GM21381 (cell line): ENCODE results near the gene CLIC1.

ENCODE experiments used
- ATAC-seq: cut with Tn5 transposase; IDR thresholded peaks from one replicate; pipeline ENCODE4 v1.9.1; 2021; ENCODE audit warnings: mild to moderate bottlenecking, moderate library complexity; ENCODE audit not compliant: unreplicated experiment

Gene CLIC1

DNA sequence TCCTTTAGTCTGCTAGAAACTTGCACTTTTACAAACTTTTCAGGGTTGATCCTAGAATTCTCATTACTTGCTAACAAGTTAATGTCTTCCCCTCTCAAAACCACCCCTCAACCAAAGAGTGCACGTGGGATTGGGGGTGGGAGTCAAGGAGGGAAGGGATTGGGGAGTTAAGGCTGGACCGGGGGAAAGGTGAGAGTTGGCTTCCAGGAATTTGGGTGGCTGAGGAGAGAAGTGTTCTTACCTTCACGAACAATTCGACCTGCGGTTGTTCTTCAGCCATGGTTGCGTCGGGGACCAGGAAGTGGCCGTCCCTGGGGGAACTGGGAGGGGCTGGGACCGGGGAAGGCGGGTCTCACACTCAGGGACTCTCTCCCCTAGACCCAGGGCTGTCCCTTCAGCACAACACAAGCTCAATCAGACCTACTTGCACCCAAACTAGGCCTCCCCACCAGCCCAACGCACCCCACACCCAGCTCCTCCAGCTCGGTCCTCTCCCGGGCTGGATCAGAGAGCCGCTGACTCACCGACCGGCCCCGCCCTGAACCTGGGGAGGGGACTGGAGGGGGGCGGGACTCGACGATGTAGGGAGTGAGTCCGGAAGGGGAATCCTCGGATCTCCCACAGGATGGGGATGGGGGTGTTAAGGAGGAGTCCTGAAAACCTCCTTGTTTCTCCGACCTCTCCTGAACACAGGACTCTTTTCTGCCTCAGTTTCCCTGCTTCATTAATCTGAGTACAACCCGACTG is at the start of gene CLIC1:
Gene CLIC1 (minus strand): TSS at position 510 of the 747 bp plus-strand sequence. CDS start 230 bp downstream, at position 280.
- no peak for ATAC-seq

DNA sequence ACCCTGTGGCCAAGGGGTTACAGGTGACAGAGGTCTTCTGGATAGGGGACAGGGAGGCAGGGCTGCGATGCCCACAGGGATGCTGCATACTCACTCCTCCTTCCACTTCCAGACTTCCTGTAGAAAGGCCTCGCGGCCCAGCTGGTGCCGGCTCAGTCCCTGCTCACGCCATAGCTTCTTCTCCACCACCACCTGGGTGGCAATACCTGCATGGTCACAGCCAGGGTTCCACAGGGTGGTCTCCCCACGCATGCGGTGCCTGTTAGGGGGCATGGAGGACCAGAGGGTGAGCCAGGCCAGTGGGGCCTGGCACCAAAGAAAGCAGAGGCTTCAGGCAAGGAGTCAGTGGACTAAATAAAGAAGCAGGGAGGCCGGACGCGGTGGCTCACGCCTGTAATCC is 49.1 kb upstream of the CLIC1 start:
- no peak for ATAC-seq

DNA sequence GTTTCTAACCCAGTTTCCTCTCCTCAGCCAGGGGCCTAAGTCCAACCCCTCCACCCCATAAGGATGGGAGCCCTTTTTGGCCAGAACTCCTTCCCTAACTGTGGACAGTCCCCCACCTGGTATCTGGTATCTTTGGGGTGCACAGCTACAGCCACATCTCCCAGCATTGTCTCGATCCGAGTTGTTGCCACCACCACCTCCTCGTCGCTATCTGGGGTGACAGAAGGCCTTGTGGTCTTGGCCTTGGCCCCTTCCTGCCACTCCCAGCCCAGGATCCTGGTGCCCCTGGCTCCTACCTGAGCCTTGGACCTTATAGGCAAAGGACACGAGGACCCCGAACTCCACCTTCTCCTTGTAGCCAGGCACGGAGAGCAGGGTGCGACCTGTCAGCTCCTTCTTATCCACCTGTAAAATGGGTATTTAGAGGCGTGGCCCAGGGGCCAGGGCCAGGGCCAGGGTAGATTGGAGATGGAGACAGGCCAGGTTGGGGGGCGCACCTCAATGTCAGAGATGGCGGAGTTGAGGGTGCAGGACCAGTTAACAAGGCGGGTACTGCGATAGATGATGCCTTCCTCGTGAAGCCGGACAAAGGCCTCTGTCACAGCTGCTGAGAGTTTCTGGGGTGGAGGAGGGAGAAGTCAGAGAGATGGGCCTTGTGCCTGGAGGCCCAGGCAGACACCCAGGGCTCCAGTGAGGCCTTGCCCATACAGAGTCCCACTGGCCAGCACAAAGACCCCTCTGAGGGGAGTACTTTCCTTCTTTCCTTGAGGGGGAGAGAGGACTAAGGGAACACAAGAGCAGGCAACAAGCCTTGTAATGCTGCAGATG is 48.0 kb upstream of the CLIC1 start:
- no peak for ATAC-seq

DNA sequence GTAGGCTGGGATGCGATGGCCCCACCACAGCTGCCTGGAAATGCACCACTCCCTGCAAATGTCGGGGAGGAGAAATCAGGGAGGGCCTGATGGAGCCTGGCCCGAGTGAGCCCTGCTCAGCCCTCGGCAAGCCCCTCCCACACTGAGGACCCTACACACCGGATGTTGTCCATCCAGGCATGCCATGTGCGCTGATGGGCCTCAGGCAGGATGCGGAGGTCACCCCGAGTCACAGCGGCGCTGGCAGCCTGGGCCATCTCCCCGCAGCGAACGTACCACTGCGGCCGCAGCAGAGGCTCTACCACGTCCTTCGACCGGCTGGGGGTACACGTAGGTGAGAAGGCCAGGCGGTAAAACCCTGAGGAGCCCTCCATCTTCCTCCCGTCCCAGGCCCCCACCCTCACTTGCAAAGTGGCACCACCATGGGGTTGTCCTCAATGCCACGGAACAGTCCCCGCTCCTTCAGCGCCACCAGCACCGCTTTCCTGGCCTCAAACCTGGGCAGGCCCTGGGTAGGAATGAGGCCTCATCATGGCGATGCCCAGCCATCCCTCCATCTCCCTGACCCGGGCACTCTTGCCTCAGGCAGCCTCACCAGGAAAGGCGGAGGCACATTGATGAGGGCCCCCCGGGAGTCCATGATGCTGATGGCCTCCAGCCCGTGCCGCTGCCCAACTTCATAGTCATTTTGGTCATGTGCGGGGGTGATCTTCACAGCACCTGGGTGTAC is 46.0 kb upstream of the CLIC1 start:
- no peak for ATAC-seq

DNA sequence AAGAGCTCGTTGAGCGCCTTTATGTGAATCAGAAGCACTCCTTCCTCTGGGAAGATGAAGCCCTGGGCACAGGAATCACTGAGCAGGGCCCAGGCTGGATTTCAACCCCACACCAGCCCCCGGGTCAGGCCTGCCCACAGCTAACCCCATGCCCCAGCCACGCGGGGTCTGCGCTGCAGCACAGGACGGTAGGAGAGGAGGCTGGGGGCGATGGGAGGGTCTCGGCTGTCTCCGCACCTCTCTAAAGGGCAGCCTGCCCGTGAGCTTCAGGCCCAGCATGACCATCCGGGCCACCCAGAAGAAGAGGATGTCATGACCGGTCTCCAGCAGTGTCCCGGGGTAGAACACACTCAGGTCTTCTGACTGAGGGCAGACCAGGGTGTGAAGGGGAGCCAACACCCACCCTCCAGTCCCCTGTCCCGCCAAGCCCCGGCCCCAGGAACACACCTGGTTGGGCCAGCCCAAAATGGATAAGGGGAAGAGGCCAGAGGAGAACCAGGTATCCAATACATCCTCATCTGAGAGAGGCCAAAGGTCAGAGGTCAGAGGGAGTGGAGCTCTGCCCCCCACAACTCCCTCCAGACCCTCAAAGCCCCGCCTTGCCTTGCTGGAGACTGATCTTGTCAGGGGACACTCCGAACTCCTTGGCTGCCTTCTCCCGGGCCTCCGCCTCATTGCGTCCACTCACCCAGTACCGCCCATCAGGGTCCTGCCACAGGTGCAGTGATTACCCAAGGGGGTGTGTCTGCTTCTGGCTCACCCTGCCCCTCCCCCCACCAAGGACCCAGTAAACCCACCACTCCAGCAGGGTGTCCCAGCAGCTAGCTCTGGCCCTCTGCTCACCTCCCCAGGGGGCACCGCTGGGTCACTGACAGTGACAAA is 45.2 kb upstream of the CLIC1 start:
- ATAC-seq, result no peak

DNA sequence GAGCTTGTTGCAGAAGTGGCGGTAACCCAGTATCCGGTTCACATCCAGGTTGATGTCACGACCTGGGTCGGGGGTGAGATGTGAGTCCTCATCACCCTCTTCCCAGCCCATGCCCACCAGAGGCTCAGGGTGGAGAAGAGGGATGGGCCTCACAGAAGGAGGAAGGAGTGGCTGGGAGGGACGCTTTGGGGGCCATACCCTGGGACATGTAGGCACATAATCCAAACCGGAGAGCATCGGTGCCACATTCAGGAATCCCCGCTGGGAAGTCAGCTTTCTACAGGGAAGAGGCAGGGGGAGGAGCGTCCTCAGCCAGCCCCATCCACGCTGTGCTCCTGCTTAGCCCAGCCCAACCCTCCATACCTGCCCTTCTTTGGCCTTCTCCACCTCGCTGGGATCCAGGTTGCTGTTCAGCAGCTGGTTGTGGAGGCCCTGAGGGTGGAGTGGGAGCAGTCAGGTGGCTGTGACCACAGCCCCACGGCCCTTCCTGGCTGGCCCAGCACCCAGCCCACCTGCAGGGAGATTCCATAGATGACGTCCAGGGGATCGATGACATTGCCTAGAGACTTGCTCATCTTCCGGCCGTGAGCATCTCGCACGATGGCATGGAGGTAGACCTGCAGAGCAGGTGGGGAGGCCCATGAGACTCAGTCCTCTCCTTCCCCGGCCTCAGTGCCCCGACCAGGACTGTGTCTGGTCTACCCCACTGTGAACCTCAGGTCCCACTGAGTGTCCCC is 44.3 kb upstream of the CLIC1 start:
- no peak for ATAC-seq

DNA sequence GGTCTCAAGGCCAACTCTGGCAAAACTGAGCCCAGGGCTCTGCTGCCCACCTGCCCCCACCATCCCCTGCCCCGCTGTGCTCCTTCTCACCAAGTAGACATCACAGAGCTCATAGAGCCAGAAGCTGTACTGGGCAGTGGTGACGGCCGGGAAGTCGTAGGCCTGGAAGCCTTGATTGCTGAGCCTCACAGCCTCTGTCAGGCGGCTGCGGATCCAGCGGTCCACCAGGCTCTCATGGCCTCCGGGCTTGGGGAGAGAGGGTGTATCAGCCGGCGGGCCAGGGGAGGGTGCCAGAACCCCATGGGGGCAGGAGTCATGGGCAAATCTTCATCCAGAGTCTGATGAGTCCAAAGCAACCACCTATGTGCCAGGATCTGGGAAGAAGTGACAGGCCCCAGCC is 43.6 kb upstream of the CLIC1 start:
- ATAC-seq, result no peak

DNA sequence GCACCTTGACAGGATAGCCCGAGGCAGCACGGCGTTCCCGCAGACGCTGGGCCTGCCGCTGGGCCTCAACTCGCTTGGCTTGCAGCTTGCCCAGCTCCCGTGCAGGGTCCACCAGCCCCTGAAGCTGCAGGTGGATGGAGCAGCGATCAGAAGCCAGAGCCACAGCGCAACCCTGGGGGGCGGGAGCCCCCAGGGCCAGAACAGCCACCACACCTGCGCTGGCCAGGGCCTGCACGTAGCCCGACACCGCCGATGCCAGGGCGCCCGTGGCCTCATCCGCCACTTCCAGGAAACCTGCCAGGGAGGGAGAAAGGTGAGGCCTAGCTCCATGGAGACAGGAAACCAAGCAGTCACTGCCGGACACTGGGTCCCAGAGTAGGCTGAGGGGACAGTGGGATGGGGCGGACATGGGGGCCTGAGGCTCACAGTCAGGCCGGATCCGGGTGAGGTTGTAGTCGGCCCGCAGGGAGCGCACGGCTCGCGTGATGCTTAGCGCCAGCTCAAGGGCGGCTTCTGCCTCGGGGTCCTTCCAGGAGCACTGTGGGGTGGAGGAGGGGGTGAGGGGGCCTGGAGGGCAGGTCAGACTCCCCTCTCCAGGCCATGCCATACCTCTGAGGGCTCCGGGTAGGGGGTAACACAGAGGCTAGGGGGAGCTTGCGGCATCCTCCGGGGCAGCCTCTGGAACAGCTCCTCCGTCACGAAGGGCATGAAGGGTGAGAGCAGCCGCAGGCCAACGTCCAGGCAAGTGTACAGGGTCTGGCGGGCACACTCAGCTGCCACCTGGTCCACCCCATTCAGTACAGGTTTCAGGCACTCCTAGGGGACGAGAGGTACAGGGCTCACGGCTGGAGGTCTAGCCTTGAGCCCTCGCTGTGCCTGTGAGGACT is 42.9 kb upstream of the CLIC1 start:
- no peak for ATAC-seq

DNA sequence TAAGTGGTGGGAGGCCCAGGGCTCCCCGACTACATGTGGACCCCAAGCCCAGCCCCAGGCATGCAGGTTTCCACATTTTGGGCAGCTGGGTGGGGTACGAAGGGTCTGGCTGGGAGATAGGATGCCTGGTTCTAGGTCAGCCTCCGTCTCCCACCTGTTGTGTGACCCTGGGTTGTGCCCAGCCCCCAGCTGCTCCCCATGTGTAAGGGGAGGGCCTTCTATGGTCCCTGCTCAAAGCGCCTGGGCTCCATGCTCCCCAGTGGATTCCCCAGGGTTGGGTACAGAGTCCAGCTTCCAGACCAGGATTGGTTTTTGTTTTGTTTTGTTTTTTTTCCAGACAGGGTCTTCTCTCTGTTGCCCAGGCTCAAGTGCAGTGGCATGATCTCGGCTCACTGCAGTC is 41.9 kb upstream of the CLIC1 start:
- no peak for ATAC-seq

DNA sequence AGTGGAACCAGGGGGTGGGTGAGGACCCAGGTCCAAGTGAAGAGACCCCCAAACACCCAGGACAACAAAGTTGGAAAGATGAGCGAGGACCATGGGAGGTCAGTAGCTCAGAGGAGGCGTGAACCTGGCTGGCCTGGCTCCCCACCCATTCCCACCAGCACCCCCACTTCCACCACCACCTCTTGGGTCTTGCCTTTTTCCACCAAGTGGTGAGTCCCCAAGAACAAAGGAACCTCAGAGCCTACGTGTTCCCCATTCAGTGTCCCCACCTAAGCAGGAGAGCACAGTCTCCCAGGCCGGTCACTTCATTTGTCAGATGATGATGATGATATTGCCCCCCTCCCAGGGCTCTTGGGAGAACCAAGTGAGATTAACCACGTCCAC is 41.3 kb upstream of the CLIC1 start:
- ATAC-seq, result no peak

DNA sequence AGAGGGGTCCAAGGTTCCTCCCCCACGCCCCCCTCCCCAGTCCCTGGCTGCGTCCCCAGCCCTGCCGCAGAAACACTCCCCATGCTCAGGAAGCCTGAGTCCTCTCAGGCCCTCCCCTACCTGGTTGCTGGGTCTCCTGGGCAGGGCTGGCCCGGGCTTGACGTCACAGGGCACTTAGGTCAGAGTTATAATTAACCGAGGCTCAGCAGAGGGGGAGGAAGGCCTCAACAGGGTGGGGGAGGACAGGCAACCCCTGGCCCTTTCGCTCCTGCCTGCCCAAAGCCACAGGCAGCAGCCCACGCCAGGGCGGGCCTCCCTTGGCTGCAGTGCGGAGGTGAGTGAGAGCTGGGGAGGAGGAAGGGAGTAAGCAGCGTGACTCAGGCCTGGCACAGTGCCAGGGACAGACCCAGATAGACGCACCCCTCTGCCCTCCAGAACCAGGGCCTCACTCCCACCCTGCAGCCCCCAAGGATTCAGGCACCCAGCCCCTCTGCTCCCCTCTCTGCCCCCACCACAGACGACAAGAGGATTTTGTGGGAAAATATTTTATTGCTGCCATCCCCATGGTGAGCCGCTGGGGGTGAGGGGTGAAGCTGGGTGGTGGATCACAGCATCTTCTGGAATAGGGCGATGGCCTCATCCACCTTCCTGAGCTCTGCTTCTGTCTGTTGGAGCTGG is 40.8 kb upstream of the CLIC1 start, which contains the start of gene VWA7:
Gene VWA7 (minus strand): TSS at position 340 of the 678 bp plus-strand sequence. CDS start 549 bp downstream, outside the sequence.
- no peak for ATAC-seq

DNA sequence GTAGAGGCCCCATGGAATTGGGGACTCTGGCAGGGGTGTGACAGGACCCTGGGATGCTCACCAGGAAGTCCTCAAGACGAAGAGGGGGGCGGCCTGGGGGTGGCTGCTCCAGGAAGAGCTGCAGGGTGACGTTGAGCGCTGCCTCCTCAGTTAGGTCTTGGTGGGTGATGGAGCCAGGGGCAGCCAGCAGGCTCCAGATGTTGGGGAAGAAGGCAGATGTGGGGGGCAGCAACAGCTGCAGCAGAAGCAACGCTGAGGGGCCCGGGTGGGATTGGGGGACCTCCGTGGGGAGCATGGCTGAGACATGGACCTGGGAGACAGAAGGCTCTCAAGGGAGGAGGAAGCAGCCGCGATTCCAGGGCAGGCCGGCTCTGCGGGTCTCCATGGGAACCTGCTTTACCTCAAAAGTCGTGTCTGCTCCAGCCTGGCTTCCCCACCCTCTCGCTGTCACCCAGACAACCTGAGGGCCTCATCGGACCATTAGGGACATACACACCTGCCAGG is 40.2 kb upstream of the CLIC1 start:
- ATAC-seq, result no peak

DNA sequence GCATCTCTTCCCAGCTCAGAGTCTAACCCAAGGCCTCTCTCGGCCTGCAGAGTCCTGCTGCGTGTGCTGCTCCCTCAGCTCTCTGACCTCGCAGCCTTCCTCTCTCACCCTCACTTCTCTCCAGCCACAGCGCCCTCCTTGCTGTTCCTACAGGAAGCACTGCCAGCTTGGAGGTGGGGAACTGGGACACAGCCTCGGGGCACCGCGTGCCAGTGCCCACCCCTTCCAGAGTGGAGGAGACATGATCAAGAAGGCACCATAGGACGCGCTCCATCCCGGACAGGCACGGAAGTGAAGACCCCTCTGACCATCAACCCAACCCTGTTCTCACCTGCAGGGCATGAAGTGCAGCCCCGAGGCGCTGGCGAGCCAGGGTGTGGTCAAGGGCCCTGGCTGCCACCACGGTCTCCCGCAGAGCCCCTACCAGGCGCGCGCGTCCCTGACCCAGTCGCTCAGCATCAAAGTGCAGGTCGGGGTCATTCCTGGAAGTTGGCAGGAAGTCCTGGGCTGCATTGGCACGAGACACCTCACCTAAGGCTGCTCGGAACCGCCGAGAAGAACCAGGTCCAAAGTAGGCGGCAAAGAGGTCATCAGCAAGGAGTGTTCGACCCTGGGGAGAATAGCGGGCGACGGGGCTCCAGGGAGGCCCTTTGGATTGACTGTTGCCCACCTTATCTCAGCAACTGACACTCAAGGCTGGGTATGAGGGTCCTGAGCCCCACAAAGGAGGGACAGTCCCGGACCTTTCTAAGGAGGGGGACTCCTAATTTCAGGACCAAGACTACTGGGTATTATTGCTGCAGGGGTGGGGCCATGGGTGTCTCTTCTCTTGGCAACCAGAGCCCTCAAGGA is 39.5 kb upstream of the CLIC1 start:
- no peak for ATAC-seq

DNA sequence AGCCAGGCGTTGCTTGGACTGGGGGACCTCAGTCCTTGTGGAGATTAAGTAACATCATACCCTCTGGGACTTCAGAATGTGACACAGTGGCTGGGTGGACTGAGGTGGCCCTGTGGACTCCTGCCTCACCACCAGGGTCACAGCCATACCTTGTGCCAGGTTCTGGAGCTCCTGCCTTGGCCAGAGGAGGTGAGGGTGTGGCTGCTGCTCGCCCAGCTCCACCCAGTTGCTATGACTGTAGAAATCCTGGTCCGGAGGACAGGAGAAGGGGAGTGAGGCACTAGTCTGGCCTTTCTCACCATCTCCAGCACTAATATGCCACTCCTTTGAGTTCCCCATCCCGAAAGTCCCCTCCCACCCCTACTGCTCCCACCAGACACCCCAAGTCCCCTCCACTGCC is 38.9 kb upstream of the CLIC1 start:
- no peak for ATAC-seq

DNA sequence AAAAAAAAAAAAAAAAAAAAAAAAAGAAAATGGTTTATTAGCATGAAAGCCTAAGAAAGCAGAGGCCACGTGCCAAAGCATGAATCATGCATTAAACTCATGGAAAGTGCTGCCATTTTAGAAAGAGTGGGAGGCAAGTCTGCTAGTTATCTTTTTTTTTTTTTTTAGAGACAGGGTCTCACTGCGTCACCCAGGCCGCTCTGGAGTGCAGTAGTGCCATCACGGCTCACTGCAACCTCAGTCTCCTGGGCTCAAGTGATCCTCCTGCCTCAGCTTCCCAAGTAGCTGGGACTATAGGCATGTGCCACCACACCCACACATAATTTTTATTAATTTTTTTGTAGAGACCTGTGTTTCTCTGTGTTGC is 35.6 kb upstream of the CLIC1 start:
- no peak for ATAC-seq

DNA sequence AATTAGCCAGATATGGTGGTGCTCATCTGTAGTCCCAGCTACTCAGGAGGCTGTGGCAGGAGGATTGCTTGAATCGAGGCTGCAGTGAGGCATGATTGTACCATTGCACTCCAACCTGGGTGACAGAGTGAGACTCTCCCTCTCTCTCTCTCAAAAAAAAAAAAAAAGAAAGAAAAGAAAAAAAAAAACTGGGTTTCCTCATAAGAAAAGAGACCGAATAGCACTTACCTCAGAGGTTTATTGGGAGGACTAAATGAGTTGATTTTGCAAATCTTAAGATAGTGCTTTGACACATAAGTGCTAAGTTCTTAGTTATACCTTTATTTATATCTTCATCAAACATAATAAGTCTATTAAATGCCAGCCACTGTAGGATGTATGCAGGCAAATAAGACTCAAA is 34.5 kb upstream of the CLIC1 start:
- ATAC-seq, result no peak

DNA sequence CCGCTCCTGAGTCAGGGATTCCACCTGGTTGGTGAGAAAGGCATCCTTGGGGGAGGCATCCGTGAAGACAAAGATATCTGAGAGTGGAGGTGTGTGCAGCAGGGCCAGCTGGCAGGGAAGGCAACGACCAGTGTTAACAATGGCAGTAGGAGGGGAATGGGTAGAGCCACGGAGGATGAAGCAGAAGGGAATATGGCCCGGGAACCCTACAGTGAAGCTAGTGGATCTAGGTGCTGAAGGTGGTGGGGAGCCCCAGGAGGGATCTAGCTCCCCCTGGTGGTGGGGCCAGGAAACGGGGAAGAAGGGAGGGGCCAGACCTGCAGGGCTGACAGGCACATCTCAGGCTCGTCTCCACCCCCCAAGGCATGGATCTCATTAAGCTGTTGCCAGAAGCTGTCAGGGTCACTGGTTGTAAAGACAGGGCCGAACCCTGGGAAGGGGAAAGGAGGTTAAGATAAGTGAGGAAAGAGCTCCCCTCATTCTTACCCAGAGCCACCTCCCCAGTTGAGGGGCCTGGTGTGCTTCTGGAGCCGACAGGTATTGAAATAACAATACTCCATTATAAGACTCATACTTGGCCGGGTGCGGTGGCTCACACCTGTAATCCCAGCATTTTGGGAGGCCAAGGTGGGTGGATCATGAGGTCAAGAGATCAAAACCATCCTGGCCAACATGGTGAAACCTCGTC is 33.5 kb upstream of the CLIC1 start:
- no peak for ATAC-seq
